GM21825 (cell line): Measurements from ENCODE around the gene ASCC1.
"Not testable (repeated sequence)": the region's sequence is repeated elsewhere in the genome, so short reads cannot be mapped to it uniquely, and the experiment has no call there.

Experiments
- ATAC-seq: cut with Tn5 transposase; IDR thresholded peaks from one replicate; pipeline ENCODE4 v1.9.1; 2021; ENCODE audit warnings: mild to moderate bottlenecking, moderate library complexity; ENCODE audit not compliant: unreplicated experiment

Gene ASCC1

GRCh38 chr10:72249176-72249862 is 33.2 kb upstream of the ASCC1 start:
- peak; percentile 1 for ATAC-seq

DNA sequence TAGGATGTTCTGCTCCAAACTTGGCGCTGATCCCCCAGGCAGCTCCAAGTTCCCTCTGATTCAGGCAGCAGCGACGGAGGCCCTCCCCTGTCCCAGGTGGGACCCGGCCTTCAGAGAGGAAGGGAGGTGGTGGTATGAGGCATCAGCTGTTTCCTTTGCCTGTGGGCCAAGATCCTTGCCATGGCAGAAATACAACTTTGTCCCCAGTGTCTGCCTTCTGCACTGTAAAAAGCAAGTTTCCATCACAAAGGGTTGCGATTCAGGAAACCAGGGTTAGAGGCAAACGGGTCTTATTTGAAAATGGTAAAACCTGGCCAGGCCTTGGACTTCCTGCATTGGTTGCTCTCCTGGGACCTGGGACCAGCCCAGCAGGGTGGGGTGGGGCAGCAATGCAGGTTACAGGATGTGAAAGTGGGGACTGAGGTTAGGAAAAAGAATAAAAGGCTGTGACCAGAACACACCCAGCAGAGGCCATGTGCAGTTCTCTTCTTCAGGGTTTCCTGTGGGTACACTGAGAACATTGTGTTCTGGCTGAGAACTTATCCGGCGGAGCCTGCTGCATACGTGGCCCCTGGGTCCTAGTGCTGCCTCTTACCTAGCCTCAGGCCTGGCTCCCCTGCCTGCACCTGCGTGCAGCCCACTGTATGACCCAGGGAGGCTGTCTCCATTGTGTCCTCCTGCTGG is 32.5 kb upstream of the ASCC1 start:
- peak; percentile 76 for ATAC-seq

- no peak for ATAC-seq
Observed at GRCh38 chr10:72245949-72246525, 30.0 kb upstream of the ASCC1 start.

- ATAC-seq: no peak
Observed at GRCh38 chr10:72244573-72245038, 28.5 kb upstream of the ASCC1 start.

DNA sequence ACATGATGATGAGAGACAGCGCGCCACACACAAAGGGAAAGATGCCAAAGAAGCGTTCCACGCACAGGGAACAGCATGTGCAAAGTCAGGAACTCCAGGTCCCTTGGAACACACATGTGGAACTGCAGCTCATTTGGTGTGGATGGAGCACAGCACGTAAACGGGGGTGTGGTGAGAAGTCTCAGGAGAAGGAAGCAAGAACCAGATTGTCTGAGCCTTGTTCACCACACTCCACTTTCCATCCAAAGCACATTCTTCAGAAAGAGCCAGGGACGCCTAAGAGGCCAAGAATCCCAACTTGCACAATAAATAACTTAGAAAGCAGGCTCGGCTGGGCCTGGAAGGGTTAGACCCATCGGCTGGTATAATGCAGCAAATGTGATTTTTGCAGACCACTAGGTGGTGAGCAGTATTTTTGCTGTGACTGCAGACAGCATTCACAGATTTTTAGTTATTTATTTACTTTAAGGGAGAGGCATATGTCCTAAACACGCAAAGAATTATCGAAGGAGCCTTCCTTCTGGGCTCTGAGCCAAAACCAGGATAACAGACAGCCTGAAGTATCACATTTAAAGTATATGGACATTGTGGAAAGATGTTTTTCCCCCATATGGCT is 27.9 kb upstream of the ASCC1 start:
- no peak for ATAC-seq

DNA sequence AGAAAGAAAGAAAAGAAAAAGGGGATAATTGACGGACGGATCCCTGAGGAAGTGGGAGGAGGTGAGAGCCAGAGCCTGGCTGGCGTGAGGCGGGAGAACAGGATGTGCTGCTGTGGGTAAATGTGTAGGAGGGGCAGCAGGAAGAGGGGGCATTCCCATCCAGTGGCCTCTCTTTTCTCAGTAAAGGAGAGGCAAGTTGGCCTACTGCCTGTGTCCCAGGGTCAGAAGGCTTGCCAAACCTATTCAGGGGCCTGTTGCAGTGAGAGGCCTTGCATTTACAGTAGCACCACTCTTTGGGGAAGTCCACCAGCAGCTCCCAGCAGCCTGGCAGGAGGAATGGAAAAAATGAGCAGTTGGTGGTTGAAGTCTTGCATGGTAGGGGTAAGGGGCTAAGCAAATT is 26.6 kb upstream of the ASCC1 start:
- no peak for ATAC-seq

DNA sequence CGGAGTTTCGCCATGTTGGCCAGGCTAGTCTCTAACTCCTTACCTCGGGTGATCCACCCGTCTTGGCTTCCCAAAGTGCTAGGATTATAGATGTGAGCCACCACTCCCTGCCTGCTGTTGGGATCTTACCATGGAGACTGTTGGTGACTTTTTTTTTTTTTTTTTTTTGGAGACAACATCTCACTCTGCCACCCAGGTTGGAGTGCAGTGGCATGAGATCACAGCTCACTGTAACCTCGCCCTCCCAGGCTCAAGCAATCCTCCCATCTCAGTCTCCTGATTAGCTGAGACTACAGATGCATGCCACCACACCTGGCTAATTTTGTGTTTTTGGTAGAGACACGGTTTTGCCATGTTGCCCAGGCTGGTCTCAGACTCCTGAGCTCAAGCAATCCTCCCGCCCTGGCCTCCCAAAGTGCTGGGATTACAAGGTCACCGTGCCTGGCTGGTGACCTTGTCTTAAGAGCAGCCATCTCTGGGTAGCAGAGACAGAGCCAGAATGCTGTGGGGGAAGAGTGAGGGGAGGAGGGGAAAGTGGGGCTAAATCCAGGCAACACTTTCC is 25.7 kb upstream of the ASCC1 start:
- no peak for ATAC-seq

GRCh38 chr10:72240371-72240770 is 24.3 kb upstream of the ASCC1 start:
- ATAC-seq: no peak

- no peak for ATAC-seq
Observed at GRCh38 chr10:72239409-72239808, 23.3 kb upstream of the ASCC1 start.

GRCh38 chr10:72238392-72239175 is 22.5 kb upstream of the ASCC1 start:
- no peak for ATAC-seq

GRCh38 chr10:72235544-72236279 is 19.6 kb upstream of the ASCC1 start:
- no peak for ATAC-seq

- no peak for ATAC-seq
Observed at GRCh38 chr10:72234560-72235095, 18.6 kb upstream of the ASCC1 start.

GRCh38 chr10:72233621-72234020 is 17.5 kb upstream of the ASCC1 start:
- ATAC-seq: no peak

DNA sequence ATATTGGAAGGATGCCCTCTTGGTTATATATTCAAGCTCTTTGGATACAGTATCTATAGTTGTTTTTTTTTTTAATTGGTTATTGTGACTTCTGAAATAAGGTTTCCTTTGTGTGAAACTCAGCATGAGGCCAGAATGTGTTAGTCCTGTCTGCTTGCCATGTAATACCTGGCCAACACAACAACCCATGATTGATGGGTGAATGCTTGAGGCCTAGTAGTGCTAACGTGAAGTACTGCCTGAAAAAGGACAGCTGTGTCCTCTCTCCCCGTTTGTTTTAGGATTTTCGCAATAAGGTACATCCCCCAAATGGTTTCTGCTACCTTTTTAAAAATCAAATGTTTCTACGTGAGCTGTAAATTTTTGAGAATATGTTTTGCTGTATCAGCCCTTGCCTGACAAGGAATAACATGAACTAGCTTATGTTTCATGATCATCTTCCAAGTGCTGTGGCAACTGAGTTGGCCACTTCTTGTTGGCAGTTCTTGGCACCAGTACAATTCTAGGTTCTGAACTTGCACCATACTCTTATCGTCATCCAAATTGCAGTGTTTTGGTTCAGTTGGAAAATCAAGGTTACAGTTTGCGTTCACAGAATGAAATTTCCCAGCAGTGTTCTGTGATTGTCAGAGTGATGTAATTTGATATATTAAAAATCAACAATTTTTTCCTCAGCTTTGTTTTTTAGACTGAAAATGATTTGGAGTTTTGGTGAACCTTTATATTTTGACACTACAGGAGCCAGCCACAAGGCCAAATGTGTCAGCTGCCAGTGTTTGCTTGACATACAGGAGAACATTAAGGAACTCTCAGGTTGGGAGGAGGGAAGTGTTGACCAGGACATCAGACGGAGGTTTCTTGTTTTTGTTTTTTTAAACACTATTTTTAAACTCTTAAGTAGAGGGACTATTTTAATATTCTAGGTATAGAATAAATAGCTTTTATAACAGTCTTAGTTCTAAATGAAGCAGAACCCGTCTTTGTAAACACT is 13.5 kb upstream of the ASCC1 start:
- no peak for ATAC-seq

- ATAC-seq: no peak
Observed at GRCh38 chr10:72228318-72228751, 12.3 kb upstream of the ASCC1 start.

DNA sequence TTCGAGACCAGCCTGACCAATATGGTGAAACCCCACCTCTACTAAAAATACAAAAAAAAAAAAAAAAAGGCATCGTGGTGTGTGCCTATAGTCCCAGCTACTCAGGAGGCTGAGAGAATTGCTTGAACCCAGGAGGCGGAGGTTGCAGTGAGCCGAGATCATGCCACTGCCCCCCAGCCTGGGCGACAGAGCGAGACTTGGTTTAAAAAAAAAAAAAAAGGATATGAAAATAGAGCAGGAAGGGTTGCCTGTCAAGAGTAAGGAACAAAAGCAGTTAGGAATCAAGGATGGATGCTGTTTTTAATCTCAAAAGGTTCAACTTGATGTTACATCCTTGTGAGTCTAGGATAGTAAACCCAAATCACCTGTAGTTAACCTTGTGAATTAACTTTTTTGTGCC is 11.8 kb upstream of the ASCC1 start:
- ATAC-seq: no peak

- ATAC-seq: no peak
Observed at GRCh38 chr10:72226418-72227027, 10.4 kb upstream of the ASCC1 start.

- not testable (repeated sequence) for ATAC-seq
Observed at GRCh38 chr10:72224191-72224590, 8.1 kb upstream of the ASCC1 start.
